HG03439 (cell line): ENCODE results near the gene SDK1.
"Not testable (repeated sequence)": the region's sequence is repeated elsewhere in the genome, so short reads cannot be mapped to it uniquely, and the experiment has no call there.

Experiments
- ATAC-seq: cut with Tn5 transposase; IDR thresholded peaks from one replicate; pipeline ENCODE4 v1.9.1; 2021; ENCODE audit warnings: mild to moderate bottlenecking, moderate library complexity; ENCODE audit not compliant: unreplicated experiment

The SDK1 gene

DNA sequence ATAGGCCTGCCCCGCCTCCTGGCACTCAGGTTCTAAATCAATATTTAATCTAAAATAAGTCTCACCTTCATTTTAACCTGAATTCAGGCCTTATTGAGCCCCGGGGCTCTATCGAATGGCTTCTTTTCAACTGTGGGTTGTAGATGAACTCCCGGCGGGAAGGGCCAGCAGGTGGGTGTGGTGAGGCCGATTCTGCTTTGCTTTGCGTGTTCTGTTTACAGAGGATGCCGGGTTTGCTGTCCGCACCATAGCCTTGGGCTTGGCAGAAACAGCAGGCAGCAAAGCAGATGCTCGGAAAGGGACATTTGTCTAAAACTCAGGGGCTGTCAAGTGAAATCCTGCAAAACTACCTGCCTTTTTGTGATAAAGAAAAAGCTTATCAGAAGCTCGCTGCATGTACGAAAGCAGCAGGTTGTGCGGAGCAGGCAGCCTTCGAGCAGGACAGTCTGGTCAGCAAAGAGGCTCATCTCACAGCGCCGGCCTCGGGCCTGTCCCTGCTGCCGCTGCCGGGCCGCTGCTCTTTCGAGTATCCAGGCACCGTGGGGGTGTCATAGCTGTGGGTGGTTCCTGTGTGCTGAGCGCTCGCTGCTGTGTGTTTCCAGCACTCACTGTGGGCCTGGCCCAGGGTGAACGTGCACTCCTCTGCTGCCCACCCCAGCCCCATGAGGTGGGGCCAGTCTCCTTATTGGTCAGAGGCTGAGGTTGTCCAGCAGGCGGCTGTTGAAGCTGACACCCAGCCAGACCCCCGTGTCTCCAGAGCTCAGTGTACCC is 946.2 kb downstream of the SDK1 start:
- no peak for ATAC-seq

- no peak for ATAC-seq
Measured at GRCh38 chr7:4248295-4248694, 947.2 kb downstream of the SDK1 start.

DNA sequence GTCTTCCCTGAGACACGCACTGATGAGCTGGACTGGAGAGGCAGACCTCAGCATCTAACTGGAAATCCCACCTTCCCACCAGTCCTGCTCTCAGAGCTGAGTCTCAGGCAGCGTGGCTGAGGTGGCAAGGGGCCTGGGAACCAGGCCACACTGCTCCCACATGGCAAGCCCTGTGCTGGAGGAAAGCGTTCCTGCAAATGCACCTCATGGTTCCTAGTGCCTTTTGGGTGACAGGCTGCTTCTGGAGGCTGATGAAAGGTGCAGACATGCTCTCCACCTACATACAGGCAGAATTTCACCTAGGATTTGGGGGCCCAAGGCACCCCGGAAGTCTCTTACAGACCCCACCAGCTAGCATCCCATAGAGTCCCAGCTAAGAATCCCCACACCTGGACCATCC is 948.2 kb downstream of the SDK1 start:
- ATAC-seq, result no peak

- no peak for ATAC-seq
Measured at GRCh38 chr7:4255336-4255735, 954.3 kb downstream of the SDK1 start.

DNA sequence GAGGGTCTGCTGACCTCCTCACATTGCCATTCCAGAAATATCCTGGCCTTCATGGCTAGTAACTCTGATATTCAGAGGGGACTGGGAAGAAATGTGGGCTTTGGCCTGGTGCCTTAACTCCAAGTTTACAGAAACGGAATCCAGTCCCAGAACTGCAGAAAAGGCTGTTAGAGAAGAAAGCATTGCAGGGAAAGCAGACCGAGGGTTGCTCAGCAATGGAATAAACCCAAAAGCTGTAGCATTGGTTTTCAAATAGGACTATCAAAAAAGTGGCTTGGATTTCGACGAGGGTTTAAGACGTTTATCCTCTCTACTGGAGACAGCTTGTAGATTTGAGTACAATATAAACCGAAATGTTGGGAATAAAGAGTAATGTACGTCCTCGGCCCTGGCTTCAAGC is 955.2 kb downstream of the SDK1 start:
- ATAC-seq, result no peak

DNA sequence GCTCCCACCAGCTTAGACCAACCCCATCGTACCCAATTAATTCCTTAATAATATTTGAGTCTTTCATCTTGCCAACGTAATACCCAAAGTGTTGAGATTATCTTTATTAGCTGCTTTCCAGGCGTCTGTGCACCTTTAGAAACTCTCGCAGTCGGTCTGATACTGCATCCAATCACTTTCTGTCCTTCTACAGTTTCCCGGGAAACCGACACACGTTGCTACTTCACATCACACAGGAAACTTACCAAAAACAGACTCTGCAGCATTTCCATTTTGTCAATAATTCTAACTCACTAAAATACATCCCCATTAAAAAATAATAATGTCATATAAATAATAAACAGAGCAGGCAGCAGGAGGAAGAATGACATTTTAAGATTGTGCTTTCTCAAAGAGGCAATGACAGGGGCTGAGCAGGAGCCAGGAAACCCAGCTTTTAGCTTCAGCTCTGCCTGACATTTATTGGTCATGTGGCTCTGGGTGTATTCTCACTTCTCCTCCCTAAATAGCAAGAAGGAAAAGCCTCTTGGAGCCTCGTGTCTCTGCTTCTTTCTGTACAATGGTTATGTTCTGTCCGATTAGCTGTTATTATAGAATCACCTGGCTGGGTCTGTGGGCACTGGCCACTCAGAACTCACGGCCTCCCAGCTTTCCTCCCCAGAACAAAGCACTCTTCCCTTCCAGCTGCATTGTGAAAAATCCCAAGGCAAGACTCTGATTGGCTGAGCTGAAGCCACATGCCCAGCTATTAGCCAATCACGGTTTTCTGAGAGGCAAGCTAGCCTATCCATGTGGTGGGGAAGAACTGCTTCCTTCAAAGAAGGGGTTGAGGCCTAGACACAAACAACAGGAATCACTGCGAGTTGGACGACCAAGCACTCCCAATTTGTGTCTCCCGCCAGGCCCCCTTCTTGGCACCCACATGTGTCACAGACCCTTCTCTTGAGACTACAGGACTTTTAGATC is 956.4 kb downstream of the SDK1 start:
- ATAC-seq, result no peak

GRCh38 chr7:4260116-4260515 is 959.1 kb downstream of the SDK1 start:
- not testable (repeated sequence) for ATAC-seq

GRCh38 chr7:4260867-4261600 is 960.0 kb downstream of the SDK1 start:
- no peak for ATAC-seq

DNA sequence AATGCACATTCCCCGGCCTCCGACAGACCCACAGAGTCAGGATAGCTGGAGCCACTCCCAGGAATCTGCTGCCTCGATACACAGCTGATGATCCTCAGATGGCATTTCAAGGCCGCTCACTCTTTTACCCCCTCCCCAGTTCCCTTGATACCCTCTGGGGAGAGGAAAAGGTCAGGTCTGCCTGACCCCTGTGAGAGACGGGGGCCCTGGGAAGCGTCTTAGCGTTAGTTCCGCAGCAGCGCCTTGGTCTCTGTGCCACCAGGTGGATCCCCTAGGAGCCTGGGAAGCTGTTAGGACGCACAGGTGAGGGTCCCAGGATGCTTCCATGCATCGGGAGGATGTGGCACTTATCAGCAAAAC is 960.5 kb downstream of the SDK1 start:
- ATAC-seq, result no peak

- not testable (repeated sequence) for ATAC-seq
Measured at GRCh38 chr7:4264206-4264605, 963.2 kb downstream of the SDK1 start.

DNA sequence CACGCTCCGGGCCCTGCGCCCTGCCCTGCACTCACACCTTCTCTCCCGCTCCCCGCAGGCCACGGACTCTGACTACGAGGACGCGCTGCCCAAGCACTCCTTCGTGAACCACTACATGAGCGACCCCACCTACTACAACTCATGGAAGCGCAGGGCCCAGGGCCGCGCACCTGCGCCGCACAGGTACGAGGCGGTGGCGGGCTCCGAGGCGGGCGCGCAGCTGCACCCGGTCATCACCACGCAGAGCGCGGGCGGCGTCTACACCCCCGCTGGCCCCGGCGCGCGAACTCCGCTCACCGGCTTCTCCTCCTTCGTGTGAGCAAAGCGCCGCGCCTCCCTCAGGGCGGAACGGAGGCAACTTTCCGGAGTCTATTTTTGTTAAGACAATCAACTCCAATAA is 964.0 kb downstream of the SDK1 start:
- no peak for ATAC-seq

GRCh38 chr7:4265676-4266075 is 964.6 kb downstream of the SDK1 start:
- ATAC-seq, result no peak

- no peak for ATAC-seq
Measured at GRCh38 chr7:4266270-4267040, 965.4 kb downstream of the SDK1 start.

DNA sequence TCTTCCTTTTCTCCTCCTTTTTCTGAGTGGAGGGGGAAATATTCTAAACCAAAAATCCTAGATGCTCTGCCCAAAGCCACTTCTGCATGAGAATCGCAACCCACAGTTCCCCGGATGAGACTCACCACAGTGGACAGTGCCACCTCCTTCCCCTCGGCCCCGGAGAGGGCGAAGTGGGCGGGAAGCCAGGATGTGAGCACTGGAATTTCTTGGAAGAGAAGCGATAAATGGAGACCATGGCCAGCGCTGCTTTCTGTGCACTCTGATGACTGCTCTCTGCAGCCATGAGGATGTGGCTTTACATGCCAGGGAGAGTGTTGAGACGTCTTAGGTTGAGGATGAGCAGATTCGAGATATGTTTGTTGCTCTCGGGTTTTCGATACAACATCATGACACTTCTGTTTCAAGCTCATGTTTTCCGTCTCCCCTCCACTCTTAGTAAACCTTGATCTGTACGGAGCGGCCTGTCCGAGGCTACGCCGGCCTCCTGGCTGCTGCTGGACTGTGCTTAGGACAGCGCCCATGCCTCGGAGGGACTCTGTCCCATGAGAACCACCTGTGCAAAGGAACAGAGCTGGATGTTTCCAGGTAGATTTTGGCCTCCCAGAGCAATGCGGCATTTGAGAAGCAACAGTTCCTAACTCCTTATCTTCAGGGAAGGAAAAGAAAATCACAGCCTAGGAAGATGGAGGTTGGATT is 966.4 kb downstream of the SDK1 start:
- no peak for ATAC-seq

- ATAC-seq, result no peak
Measured at GRCh38 chr7:4268040-4268965, 967.3 kb downstream of the SDK1 start.

- no peak for ATAC-seq
Measured at GRCh38 chr7:4269086-4269485, 968.0 kb downstream of the SDK1 start.

DNA sequence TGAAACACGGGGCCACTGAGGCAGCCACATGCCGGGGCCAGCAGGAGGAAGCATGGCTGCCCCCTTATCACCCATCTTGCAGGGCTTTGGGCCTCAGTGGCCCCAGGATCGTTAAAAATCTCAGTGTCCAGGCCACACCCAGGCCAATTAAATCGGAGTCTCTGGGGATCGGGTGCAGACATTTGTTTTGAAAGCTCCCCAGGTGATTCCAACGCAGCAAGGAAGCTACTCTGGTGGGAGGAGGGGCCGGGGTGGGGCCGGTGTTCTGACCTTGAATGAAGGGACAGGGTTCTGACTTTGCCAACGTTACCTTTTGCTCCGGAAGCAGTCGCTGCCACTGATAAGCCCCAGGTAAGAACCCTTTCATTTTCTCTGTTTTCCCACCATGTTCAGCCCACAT is 968.7 kb downstream of the SDK1 start:
- no peak for ATAC-seq

- no peak for ATAC-seq
Measured at GRCh38 chr7:4270268-4270667, 969.2 kb downstream of the SDK1 start.
